Osteoblast (primary cell): ENCODE data around the gene ING2. TPM values are rescaled to one million over a fixed set of nuclear protein-coding genes. Genes with fewer than 3 reads are reported as not detected.
A peak's percentile ranks its signal among the peaks of the same experiment; 100 is the strongest.

Source experiments
- DNase-seq: peaks from one replicate; pipeline ENCODE4 v3.0.0; 2011; ENCODE audit warnings: low spot score, mixed read lengths; ENCODE audit not compliant: insufficient read length; ENCODE audit errors: missing footprints
- H2AFZ ChIP-seq: 2 replicates; pipeline ENCODE4 v1.6.0; 2011; ENCODE audit warnings: mild to moderate bottlenecking, low read length
- H3K27ac ChIP-seq: 2 replicates; pipeline ENCODE4 v1.5.1; 2011; ENCODE audit warnings: mild to moderate bottlenecking, low read depth, low read length, moderate library complexity
- H3K27me3 ChIP-seq: 2 replicates; pipeline ENCODE4 v1.6.0; 2012; ENCODE audit warnings: mild to moderate bottlenecking, control low read depth, inconsistent platforms, low read length, moderate library complexity; ENCODE audit not compliant: insufficient read depth
- H3K36me3 ChIP-seq: 2 replicates; pipeline ENCODE4 v1.5.1; 2011; ENCODE audit warnings: mild to moderate bottlenecking, low read length, control low read depth, moderate library complexity; ENCODE audit not compliant: insufficient read depth
- H3K4me1 ChIP-seq: 2 replicates; pipeline ENCODE4 v1.5.1; 2011; ENCODE audit warnings: mild to moderate bottlenecking, low read length, control low read depth, moderate library complexity; ENCODE audit not compliant: insufficient read depth
- H3K4me2 ChIP-seq: 2 replicates; pipeline ENCODE4 v1.6.0; 2011; ENCODE audit warnings: mild to moderate bottlenecking, low read length; ENCODE audit not compliant: insufficient read depth
- H3K4me3 ChIP-seq: fragments of 200-600 bp; sonication (generic); 3 replicates; pipeline ENCODE4 v1.5.1; 2012; ENCODE audit warnings: mild to moderate bottlenecking, low read length, inconsistent platforms; ENCODE audit not compliant: insufficient read depth
- H3K79me2 ChIP-seq: 2 replicates; pipeline ENCODE4 v1.6.0; 2012; ENCODE audit warnings: mild to moderate bottlenecking, low read length, control low read depth, inconsistent platforms; ENCODE audit not compliant: insufficient read depth
- H3K9me3 ChIP-seq: 2 replicates; pipeline ENCODE4 v1.5.1; 2011; ENCODE audit warnings: low read depth, low read length, control low read depth
- H4K20me1 ChIP-seq: 2 replicates; pipeline ENCODE4 v1.6.0; 2012; ENCODE audit warnings: mild to moderate bottlenecking, low read length, control low read depth; ENCODE audit not compliant: insufficient read depth
- CTCF ChIP-seq: IDR thresholded peaks from 2 replicates; pipeline ENCODE4 v1.5.1; 2011; ENCODE audit warnings: mild to moderate bottlenecking, low read depth, low read length, moderate library complexity; ENCODE audit errors: extremely low read depth
- total RNA-seq: library from RNA; depleted of rRNA; stranded (reverse); fragments of >200 nt; gene quantifications from 2 replicates; pipeline ENCODE4 v1.2.3, GENCODE V29; 2012

ING2 gene
- total RNA-seq, 1 donor, result 6.2 TPM

- peaks cover 11% of the 10 kb centered on the region for H3K36me3 ChIP-seq
- H3K79me2 ChIP-seq, result peaks cover 55% of the 10 kb centered on the region
- H3K4me3 ChIP-seq, result no peak overlapping the region
- H3K9me3 ChIP-seq, result no peaks in the 10 kb centered on the region
- peaks cover 2% of the 10 kb centered on the region for H4K20me1 ChIP-seq
- H3K27me3 ChIP-seq, result no peaks in the 10 kb centered on the region
- no peak for DNase-seq
- TF ChIP-seq CTCF, result no peak
- H2AFZ ChIP-seq, result no peak overlapping the region
- H3K4me2 ChIP-seq, result no peak overlapping the region
- H3K4me1 ChIP-seq, result peaks cover 9% of the 10 kb centered on the region
- no peak overlapping the region for H3K27ac ChIP-seq
These were observed 3.3 kb downstream of the ING2 start for GRCh38 chr4:183507925-183508696.

DNA sequence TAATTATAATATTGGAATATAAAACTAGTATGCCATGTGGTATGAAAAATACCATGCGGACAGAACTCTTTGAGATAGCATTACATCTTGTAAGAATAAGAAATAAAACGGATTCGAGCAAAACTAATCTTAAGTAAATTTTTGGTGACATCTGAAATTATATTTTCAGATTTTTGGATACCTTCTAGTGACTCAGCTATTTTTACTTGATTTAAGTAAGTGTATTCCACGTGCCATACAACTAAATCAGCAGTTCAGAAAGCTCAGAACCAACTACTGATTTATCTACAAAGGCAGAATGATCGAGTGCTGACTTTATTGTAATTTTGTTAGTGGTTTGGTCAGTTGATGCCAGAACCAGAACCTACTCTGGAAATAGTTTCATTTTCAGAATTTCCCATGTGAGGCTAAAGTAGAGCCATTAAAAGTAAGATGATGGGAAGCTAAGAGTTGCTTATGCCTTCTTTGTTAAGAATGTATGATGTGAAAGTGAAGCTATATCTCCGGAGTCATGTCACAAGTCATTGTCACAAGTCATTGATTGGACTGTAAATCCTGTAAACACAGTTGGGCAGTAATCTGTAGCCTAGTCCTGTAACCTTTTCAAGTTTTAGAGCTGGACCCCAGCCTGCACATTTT is 4.0 kb downstream of the ING2 start:
- Histone ChIP-seq H3K79me2 (peaks cover 54% of the 10 kb centered on the region), H3K4me3 (no peak overlapping the region), H3K27ac (peak overlapping the region; percentile 28), H2AFZ (no peak overlapping the region), H3K36me3 (peaks cover 11% of the 10 kb centered on the region), H4K20me1 (peaks cover 2% of the 10 kb centered on the region), H3K4me1 (peaks cover 9% of the 10 kb centered on the region), H3K4me2 (peak overlapping the region; percentile 26), H3K27me3 (no peaks in the 10 kb centered on the region), H3K9me3 (no peaks in the 10 kb centered on the region)
- TF ChIP-seq CTCF, result no peak
- no peak for DNase-seq

DNA sequence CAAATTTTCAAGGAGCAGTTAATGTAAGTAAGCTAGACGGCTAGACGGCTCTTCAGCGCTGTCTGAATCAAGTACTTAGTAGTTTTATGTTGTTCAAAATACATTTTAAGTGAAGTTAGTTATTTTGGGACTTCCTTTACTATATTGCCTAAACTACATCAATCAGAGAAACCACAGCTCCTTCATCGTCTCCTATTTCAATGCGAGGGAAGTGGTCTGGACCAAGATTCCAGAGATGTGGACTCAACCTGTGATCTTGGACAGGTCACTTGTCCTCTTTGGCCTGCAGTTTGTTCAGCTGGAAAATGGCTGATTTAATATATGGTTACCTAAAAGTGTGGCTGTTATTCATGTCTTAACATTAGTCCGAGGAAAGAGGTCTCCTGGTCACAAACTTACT is 10.6 kb downstream of the ING2 start:
- no peak overlapping the region for H2AFZ ChIP-seq
- no peak for TF ChIP-seq CTCF
- H3K9me3 ChIP-seq, result no peaks in the 10 kb centered on the region
- no peak overlapping the region for H3K4me2 ChIP-seq
- H3K4me3 ChIP-seq, result no peak overlapping the region
- DNase-seq, result no peak
- H3K27ac ChIP-seq, result no peak overlapping the region
- H3K27me3 ChIP-seq, result no peaks in the 10 kb centered on the region
- H3K36me3 ChIP-seq, result peaks cover 7% of the 10 kb centered on the region
- H4K20me1 ChIP-seq, result no peaks in the 10 kb centered on the region
- peaks cover 9% of the 10 kb centered on the region for H3K79me2 ChIP-seq
- no peaks in the 10 kb centered on the region for H3K4me1 ChIP-seq

- Histone ChIP-seq H3K36me3 (no peaks in the 10 kb centered on the region), H3K27ac (no peak overlapping the region), H3K79me2 (no peaks in the 10 kb centered on the region), H2AFZ (no peak overlapping the region), H3K4me1 (no peaks in the 10 kb centered on the region), H3K9me3 (no peaks in the 10 kb centered on the region), H3K27me3 (no peaks in the 10 kb centered on the region), H4K20me1 (no peaks in the 10 kb centered on the region), H3K4me3 (no peak overlapping the region), H3K4me2 (no peak overlapping the region)
- TF ChIP-seq CTCF, result no peak
- no peak for DNase-seq
These were observed 12.3 kb downstream of the ING2 start for GRCh38 chr4:183517194-183517593.
